GM21717 (cell line): ENCODE data around the gene RPL9.
"Not testable (repeated sequence)": the region's sequence is repeated elsewhere in the genome, so short reads cannot be mapped to it uniquely, and the experiment has no call there.

Experiments used
- ATAC-seq: cut with Tn5 transposase; IDR thresholded peaks from one replicate; pipeline ENCODE4 v1.9.1; 2021; ENCODE audit warnings: mild to moderate bottlenecking, moderate library complexity; ENCODE audit not compliant: unreplicated experiment

Gene RPL9

GRCh38 chr4:39427520-39428114, 31.1 kb downstream of the RPL9 start:
- no peak for ATAC-seq

- no peak for ATAC-seq
Observed at GRCh38 chr4:39426728-39427127, 32.0 kb downstream of the RPL9 start.

GRCh38 chr4:39425297-39425696, 33.4 kb downstream of the RPL9 start:
- not testable (repeated sequence) for ATAC-seq

GRCh38 chr4:39422247-39422646, 36.5 kb downstream of the RPL9 start:
- ATAC-seq = no peak

GRCh38 chr4:39415678-39416283, 42.9 kb downstream of the RPL9 start:
- no peak for ATAC-seq

GRCh38 chr4:39411561-39411960, 47.2 kb downstream of the RPL9 start:
- not testable (repeated sequence) for ATAC-seq

GRCh38 chr4:39410415-39410814, 48.3 kb downstream of the RPL9 start:
- ATAC-seq = no peak

- no peak for ATAC-seq
Observed at GRCh38 chr4:39407584-39407885, 51.2 kb downstream of the RPL9 start.

- no peak for ATAC-seq
Observed at GRCh38 chr4:39406763-39407583, 51.7 kb downstream of the RPL9 start, which contains the start of gene KLB. Gene KLB, plus strand, starts transcription at chr4:39406930. Its CDS starts 20 bp downstream, at chr4:39406950.
